SK-N-SH (cell line): ENCODE measurements around the gene ZNF816. TPM values are rescaled to one million over a fixed set of nuclear protein-coding genes. Genes with fewer than 3 reads are reported as not detected.
A peak's percentile ranks its signal among the peaks of the same experiment; 100 is the strongest.

Source experiments
- CTCF ChIA-PET: fragments of 300-600, 350-600 bp; formaldehyde crosslinking; extraction: SDS; loops from one replicate; lab custom pipeline; 2021; lab: Yijun Ruan, JAX
- POLR2A ChIA-PET: fragments of 350-600 bp; sonication (Branson Sonifier 250); formaldehyde crosslinking; extraction: SDS; loops from one replicate; lab custom pipeline; 2020; ENCODE audit warnings: antibody characterized with exemption, inconsistent platforms; lab: Yijun Ruan, JAX
- DNase-seq: peaks from one replicate; pipeline ENCODE4 v3.0.0; 2012
- H2AFZ ChIP-seq: fragments of 200-600 bp; sonication (generic); 2 replicates; pipeline ENCODE4 v1.8.1; 2016; ENCODE audit warnings: antibody characterized with exemption, mild to moderate bottlenecking, low read depth
- H3F3A ChIP-seq: fragments of 200-600 bp; sonication (generic); replicated peaks from 2 replicates; pipeline ENCODE3; 2016; ENCODE audit warnings: antibody characterized with exemption, mild to moderate bottlenecking; ENCODE audit not compliant: insufficient read depth
- H3K27ac ChIP-seq, 2 experiments: fragments of 200-500 bp in 1 of 2; fragments of 200-600 bp in 1 of 2; sonication (Bioruptor generic) in 1 of 2; sonication (generic), shearing (Covaris generic) in 1 of 2; 2 replicates each; pipeline versions ENCODE4 v1.5.1 to v1.6.1; 2014 to 2016; ENCODE audit warnings: low read depth in 2 of 2, inconsistent platforms in 1 of 2, low read length in 1 of 2, mild to moderate bottlenecking in 1 of 2, mixed read lengths in 1 of 2
- H3K27me3 ChIP-seq: fragments of 200-600 bp; sonication (generic), shearing (Covaris generic); 2 replicates; pipeline ENCODE4 v1.6.1; 2016; ENCODE audit warnings: mixed run types; ENCODE audit not compliant: insufficient read depth
- H3K36me3 ChIP-seq, 2 experiments: fragments of 200-500 bp in 1 of 2; fragments of 200-600 bp in 1 of 2; sonication (Bioruptor generic) in 1 of 2; sonication (generic) in 1 of 2; replicated peaks in 1 of 2; 2 replicates each; pipeline versions ENCODE3 to v1.5.1; 2014 to 2016; ENCODE audit warnings: low read length in 1 of 2, mild to moderate bottlenecking in 1 of 2; ENCODE audit not compliant: insufficient read depth in 2 of 2, control insufficient read depth in 1 of 2
- H3K4me1 ChIP-seq, 2 experiments: fragments of 200-500 bp in 1 of 2; fragments of 200-600 bp in 1 of 2; sonication (Bioruptor generic) in 1 of 2; sonication (generic), shearing (Covaris generic) in 1 of 2; 2 replicates each; pipeline versions ENCODE4 v1.5.1 to v1.6.1; 2014 to 2016; ENCODE audit warnings: low read depth in 1 of 2, low read length in 1 of 2, mixed run types in 1 of 2; ENCODE audit not compliant: insufficient read depth in 2 of 2, control insufficient read depth in 1 of 2
- H3K4me2 ChIP-seq: fragments of 200-600 bp; sonication (generic), shearing (Covaris generic); 2 replicates; pipeline ENCODE4 v1.6.1; 2017; ENCODE audit warnings: mixed run types
- H3K4me3 ChIP-seq, 2 experiments: fragments of 200-500 bp in 1 of 2; fragments of 200-600 bp in 1 of 2; sonication (Bioruptor generic) in 1 of 2; sonication (generic), shearing (Covaris generic) in 1 of 2; 2 replicates each; pipeline versions ENCODE4 v1.5.1 to v1.8.1; 2014 to 2016; ENCODE audit warnings: low read depth in 2 of 2, inconsistent platforms in 1 of 2, low read length in 1 of 2, mild to moderate bottlenecking in 1 of 2, mixed read lengths in 1 of 2, moderate library complexity in 1 of 2
- H3K79me2 ChIP-seq: fragments of 200-600 bp; sonication (generic); 2 replicates; pipeline ENCODE4 v1.8.1; 2017; ENCODE audit warnings: mild to moderate bottlenecking; ENCODE audit not compliant: insufficient read depth
- H3K9ac ChIP-seq: fragments of 200-600 bp; sonication (generic); 2 replicates; pipeline ENCODE4 v1.6.1; 2017; ENCODE audit warnings: mixed run types
- H3K9me2 ChIP-seq: fragments of 200-600 bp; sonication (generic); 2 replicates; pipeline ENCODE4 v1.6.1; 2017; ENCODE audit warnings: mixed run types
- H3K9me3 ChIP-seq: fragments of 200-600 bp; sonication (generic); 2 replicates; pipeline ENCODE4 v1.6.1; 2017; ENCODE audit warnings: mixed run types, mild to moderate bottlenecking, moderate library complexity
- H4K20me1 ChIP-seq: fragments of 200-600 bp; sonication (generic); 2 replicates; pipeline ENCODE4 v1.6.1; 2017; ENCODE audit warnings: mild to moderate bottlenecking, mixed run types; ENCODE audit not compliant: insufficient read depth
- CHD2 ChIP-seq: fragments of 150-350 bp; IDR thresholded peaks from 2 replicates; pipeline ENCODE4 v1.6.1; 2018; ENCODE audit warnings: low read length; ENCODE audit not compliant: partially characterized antibody
- ELF1 ChIP-seq: IDR thresholded peaks from 2 replicates; pipeline ENCODE4 v1.4.0; 2012
- EP300 ChIP-seq, 2 experiments: IDR thresholded peaks; 2 replicates each; pipeline versions ENCODE4 v1.4.0 to v1.6.1; 2012; ENCODE audit warnings: borderline replicate concordance in 1 of 2, low read depth in 1 of 2, low read length in 1 of 2
- EZH2phosphoT487 ChIP-seq: fragments of 200-600 bp; sonication (generic); IDR thresholded peaks from 2 replicates; pipeline ENCODE4 v1.6.1; 2017; ENCODE audit warnings: low read depth, mixed run types, mild to moderate bottlenecking, antibody characterized with exemption, moderate library complexity, borderline replicate concordance
- FOSL2 ChIP-seq: IDR thresholded peaks from 2 replicates; pipeline ENCODE4 v1.4.0; 2012; ENCODE audit warnings: low read depth, mild to moderate bottlenecking, moderate library complexity, borderline replicate concordance
- FOXJ3 ChIP-seq: sonication (generic); formaldehyde crosslinking; IDR thresholded peaks from 2 replicates; pipeline ENCODE4 v1.5.1; 2020; ENCODE audit warnings: mild to moderate bottlenecking, missing genetic modification reagents
- FOXM1 ChIP-seq: IDR thresholded peaks from 2 replicates; pipeline ENCODE4 v1.4.0; 2012; ENCODE audit warnings: low read depth, mild to moderate bottlenecking
- GABPA ChIP-seq: IDR thresholded peaks from 2 replicates; pipeline ENCODE4 v1.4.0; 2012; ENCODE audit warnings: low read depth, mild to moderate bottlenecking
- JUND ChIP-seq: IDR thresholded peaks from 2 replicates; pipeline ENCODE4 v1.4.0; 2012
- NFIC ChIP-seq: IDR thresholded peaks from 2 replicates; pipeline ENCODE4 v1.4.0; 2012; ENCODE audit warnings: borderline replicate concordance
- NRF1 ChIP-seq: IDR thresholded peaks from 2 replicates; pipeline ENCODE4 v1.6.1; 2012; ENCODE audit warnings: low read depth, mild to moderate bottlenecking, low read length
- POLR2AphosphoS5 ChIP-seq: IDR thresholded peaks from 2 replicates; pipeline ENCODE4 v1.6.1; 2012; ENCODE audit warnings: low read depth, low read length
- RAD21 ChIP-seq: IDR thresholded peaks from 2 replicates; pipeline ENCODE4 v1.6.1; 2012; ENCODE audit warnings: mild to moderate bottlenecking, low read length
- RCOR1 ChIP-seq: fragments of 150-350 bp; IDR thresholded peaks from 2 replicates; pipeline ENCODE4 v1.6.1; 2017; ENCODE audit warnings: antibody characterized with exemption, low read length
- RFX5 ChIP-seq: IDR thresholded peaks from 2 replicates; pipeline ENCODE4 v1.6.1; 2012; ENCODE audit warnings: mild to moderate bottlenecking, improper control_type of control experiment, low read length
- RXRA ChIP-seq: IDR thresholded peaks from 2 replicates; pipeline ENCODE4 v1.4.0; 2012; ENCODE audit warnings: low read depth, mild to moderate bottlenecking, borderline replicate concordance
- SIN3A ChIP-seq: IDR thresholded peaks from 2 replicates; pipeline ENCODE4 v1.6.1; 2012; ENCODE audit warnings: low read depth, mild to moderate bottlenecking, low read length, moderate library complexity, borderline replicate concordance
- SMC3 ChIP-seq: IDR thresholded peaks from 2 replicates; pipeline ENCODE4 v1.6.1; 2012; ENCODE audit warnings: low read depth, low read length, improper control_type of control experiment
- TAF1 ChIP-seq: IDR thresholded peaks from 2 replicates; pipeline ENCODE4 v1.6.1; 2012; ENCODE audit warnings: low read depth, mild to moderate bottlenecking, low read length, moderate library complexity, borderline replicate concordance
- USF1 ChIP-seq: IDR thresholded peaks from 2 replicates; pipeline ENCODE4 v1.4.0; 2012; ENCODE audit warnings: low read depth, borderline replicate concordance
- USF2 ChIP-seq: fragments of 150-350 bp; IDR thresholded peaks from 2 replicates; pipeline ENCODE4 v1.6.1; 2017; ENCODE audit warnings: antibody characterized with exemption, low read length, low read depth, borderline replicate concordance
- YY1 ChIP-seq: IDR thresholded peaks from 2 replicates; pipeline ENCODE4 v1.4.0; 2012; ENCODE audit warnings: low read depth, mild to moderate bottlenecking
- ZBTB33 ChIP-seq: IDR thresholded peaks from 2 replicates; pipeline ENCODE4 v1.4.0; 2012; ENCODE audit warnings: low read depth, borderline replicate concordance
- WGBS: methylation state at CpG from one replicate; pipeline ENCODE4 v1.1.6; 2017; ENCODE audit warnings: low lambda C conversion rate; 5-methylcytosine and 5-hydroxymethylcytosine counted together
- polyA plus RNA-seq, 3 experiments: library from polyadenylated mRNA; depleted of rRNA; stranded (reverse); fragments of >200 nt; gene quantifications; 2 replicates each; pipeline ENCODE4 v1.2.3, GENCODE V29; 2012
- TF ChIP-seq, protein P1 (sequence below): IDR thresholded peaks from 2 replicates; pipeline ENCODE4 v1.4.0; 2012; ENCODE audit warnings: low read depth
- TF ChIP-seq, protein P2 (sequence below): IDR thresholded peaks from 2 replicates; pipeline ENCODE4; 2012
- TF ChIP-seq, protein P3 (sequence below): fragments of 150-350 bp; IDR thresholded peaks from 2 replicates; pipeline ENCODE4 v1.6.1; 2016; ENCODE audit warnings: mild to moderate bottlenecking, low read depth, low read length

The ZNF816 gene
- polyA plus RNA-seq (2012; rRNA removed) = 1.8 and 2.5 TPM in 2 replicates
- polyA plus RNA-seq (2012; cell fraction: cytosol; rRNA removed) = 2.9 and 3.2 TPM in 2 replicates
- 1.7 and 3.1 TPM in 2 replicates for polyA plus RNA-seq (2012; cell fraction: nucleus; rRNA removed)

DNA sequence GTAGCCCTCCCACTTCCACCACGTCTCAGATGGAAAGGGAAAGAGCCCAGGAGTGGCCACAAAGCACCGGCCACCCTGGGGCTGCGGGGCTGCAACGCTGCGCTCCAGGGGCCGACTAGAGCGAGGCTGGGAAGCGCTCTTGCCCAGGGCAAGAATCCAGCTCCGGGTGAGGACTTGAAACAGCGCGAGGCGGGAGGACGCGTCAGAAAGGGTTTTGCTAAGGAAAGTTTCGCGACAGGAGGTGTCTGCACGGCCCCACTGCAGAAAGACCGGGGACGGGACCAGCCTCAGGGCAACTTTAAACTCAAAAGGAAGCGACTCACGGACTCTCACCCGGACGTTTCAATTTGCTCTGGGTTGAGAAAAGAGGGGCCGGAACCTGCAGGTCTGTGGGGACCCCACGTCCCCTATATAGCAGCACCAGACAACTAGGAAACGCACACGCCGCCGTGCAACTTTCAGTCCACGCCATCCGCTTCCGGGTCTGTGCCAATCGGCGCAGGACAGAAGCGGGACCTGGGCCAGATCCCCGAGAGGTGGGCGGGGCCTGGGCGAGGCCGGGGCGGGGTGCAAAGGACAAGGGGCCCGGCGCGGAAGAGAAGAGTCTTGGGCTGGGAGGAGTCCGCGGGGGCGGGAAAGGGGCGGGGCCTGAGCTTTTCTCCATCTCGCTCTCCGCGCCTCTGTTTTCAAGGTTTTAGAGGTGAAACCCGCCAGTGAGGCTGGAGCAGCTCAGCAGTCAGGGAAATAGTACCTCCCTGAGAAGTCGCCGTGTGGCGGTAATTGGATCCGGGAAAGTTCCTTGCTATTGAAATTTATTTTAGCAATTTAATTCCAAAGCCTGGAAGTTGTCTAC lies at the start of gene ZNF816:
Gene ZNF816 (minus strand): TSS at position 488 of the 853 bp plus-strand sequence. CDS start 6,792 bp downstream, outside the sequence.
- Histone ChIP-seq H4K20me1 (no peaks in the 10 kb centered on the region), H3F3A (no peaks in the 10 kb centered on the region), H3K4me2 (peak within 1 kb of the TSS; percentile 89), H3K4me1 (peaks cover 5% of the 10 kb centered on the region in 2 experiments; a peak in 3 of 4 replicates), H2AFZ (peak within 1 kb of the TSS; percentile 96), H3K9ac (peak within 1 kb of the TSS; percentile 74), H3K9me2 (no peaks in the 10 kb centered on the region), H3K36me3 (peaks cover 0 to 5% of the 10 kb centered on the region in 2 experiments), H3K27me3 (no peaks in the 10 kb centered on the region), H3K9me3 (no peaks in the 10 kb centered on the region), H3K27ac (peak within 1 kb of the TSS; percentile 62 to 84), H3K79me2 (peaks cover 37% of the 10 kb centered on the region), H3K4me3 (peak within 1 kb of the TSS; percentile 70 to 78)
- ChIA-PET CTCF (interaction anchor here (1.1 to 2.0 kb wide), 2 partner anchors 11 to 31 kb away, joined by 4 to 6 read pairs; no protein-coding TSS in a partner anchor), POLR2A (interaction anchor here (0.6 kb wide), 1 partner anchor 227 kb away, joined by 3 read pairs; no protein-coding TSS in a partner anchor)
- under 1% methylated on average over 49 of the region's 55 CpGs for WGBS
- peak; percentile 97 for DNase-seq
- TF ChIP-seq TAF1 (peak; percentile 61), GABPA (peak; percentile 71), ZBTB33 (no peak; the same call in 1 of the 2 replicates), EZH2phosphoT487 (no peak), RXRA (no peak), USF2 (no peak), ELF1 (peak; percentile 89), FOXJ3 (CRISPR knock-in tag) (no peak), FOSL2 (no peak), EP300 (IDR thresholded peaks at IDR 0.05; ENCODE audit: borderline replicate concordance in 1 of 2, low read depth in 1 of 2, low read length in 1 of 2) (no peak), RCOR1 (no peak), YY1 (no peak), POLR2AphosphoS5 (peak; percentile 79), JUND (no peak), SIN3A (peak; percentile 75), CHD2 (peak; percentile 2), USF1 (no peak), SMC3 (0 out of 2 replicates have a peak, but pooled peaks have one; percentile 5), NFIC (peak; percentile 52; the same call in 1 of the 2 replicates), RAD21 (0 out of 2 replicates have a peak, but pooled peaks have one; percentile 18), RFX5 (no peak), FOXM1 (no peak), NRF1 (peak; percentile 48; the same call in 1 of the 2 replicates)
- TF ChIP-seq, protein P1, sequence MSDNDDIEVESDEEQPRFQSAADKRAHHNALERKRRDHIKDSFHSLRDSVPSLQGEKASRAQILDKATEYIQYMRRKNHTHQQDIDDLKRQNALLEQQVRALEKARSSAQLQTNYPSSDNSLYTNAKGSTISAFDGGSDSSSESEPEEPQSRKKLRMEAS = peak; percentile 63; the same call in 1 of the 2 replicates
- TF ChIP-seq, protein P2, sequence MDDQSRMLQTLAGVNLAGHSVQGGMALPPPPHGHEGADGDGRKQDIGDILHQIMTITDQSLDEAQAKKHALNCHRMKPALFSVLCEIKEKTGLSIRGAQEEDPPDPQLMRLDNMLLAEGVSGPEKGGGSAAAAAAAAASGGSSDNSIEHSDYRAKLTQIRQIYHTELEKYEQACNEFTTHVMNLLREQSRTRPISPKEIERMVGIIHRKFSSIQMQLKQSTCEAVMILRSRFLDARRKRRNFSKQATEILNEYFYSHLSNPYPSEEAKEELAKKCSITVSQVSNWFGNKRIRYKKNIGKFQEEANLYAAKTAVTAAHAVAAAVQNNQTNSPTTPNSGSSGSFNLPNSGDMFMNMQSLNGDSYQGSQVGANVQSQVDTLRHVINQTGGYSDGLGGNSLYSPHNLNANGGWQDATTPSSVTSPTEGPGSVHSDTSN = no peak
- TF ChIP-seq, protein P3, sequence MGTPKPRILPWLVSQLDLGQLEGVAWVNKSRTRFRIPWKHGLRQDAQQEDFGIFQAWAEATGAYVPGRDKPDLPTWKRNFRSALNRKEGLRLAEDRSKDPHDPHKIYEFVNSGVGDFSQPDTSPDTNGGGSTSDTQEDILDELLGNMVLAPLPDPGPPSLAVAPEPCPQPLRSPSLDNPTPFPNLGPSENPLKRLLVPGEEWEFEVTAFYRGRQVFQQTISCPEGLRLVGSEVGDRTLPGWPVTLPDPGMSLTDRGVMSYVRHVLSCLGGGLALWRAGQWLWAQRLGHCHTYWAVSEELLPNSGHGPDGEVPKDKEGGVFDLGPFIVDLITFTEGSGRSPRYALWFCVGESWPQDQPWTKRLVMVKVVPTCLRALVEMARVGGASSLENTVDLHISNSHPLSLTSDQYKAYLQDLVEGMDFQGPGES = no peak
